Stimulated activated CD4-positive, alpha-beta T cell treated with anti-CD3 and anti-CD28 coated beads, Interleukin-4, amount 100 ng/mL, for 1 hour (primary cell): ENCODE results near the gene CPSF7.
A peak's percentile ranks its signal among the peaks of the same experiment; 100 is the strongest.
"Not testable (repeated sequence)": the region's sequence is repeated elsewhere in the genome, so short reads cannot be mapped to it uniquely, and the experiment has no call there.

ENCODE experiments used
- DNase-seq: peaks from one replicate; pipeline ENCODE4 v3.0.0-alpha.2; 2020

Gene CPSF7

DNA sequence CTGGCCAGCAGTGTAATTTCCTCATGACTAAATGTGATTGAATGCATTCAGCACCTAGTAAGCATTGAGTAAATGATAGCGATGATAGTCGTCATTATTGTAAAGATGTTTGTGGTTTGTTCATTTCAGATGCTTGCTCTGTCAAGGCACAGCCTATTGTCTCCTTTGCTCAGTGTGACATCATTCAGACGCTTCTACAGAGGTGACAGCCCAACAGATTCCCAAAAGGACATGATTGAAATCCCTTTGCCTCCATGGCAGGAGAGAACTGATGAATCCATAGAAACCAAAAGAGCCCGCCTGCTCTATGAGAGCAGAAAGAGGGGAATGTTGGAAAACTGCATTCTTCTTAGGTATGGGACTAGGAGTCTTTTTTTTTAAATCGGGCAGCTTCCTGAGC is 7.7 kb upstream of the CPSF7 start:
- DNase-seq: no peak

DNA sequence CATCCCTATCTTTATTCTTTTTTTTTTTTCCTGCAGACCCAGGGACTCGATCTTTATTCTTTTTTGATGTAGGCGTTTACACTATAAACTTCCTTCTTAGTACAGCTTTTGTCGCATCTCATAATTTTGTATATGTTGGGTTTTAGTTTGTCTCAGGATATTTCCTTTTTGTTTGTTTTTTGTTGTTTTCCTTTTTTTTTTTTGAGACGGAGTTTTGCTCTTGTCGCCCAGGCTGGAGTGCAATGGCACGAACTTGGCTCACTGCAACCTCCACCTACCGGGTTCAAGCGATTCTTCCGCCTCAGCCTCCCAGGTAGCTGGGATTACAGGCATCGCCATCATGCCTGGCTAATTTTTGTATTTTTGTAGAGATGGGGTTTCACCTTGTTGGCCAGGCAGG is 1.1 kb upstream of the CPSF7 start:
- not testable (repeated sequence) for DNase-seq

DNA sequence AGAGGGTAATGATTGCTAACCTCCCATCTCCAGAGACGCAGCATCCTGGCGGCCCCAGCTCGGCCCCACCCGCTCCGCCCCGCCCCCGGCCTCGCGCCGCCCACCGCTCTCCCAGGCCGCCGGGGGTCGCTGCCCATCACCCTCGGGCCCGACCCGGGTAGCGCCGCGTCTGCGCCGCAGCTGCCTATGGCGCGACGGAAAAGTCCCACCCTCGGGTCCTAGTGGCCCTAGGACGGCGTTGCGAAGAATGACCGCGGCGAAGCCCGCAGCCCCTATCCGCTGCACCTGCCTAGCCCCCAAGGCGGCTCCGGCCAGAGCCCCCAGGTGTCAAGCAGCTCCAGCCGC is 457 bp downstream of the CPSF7 start:
- peak; percentile 71 for DNase-seq

DNA sequence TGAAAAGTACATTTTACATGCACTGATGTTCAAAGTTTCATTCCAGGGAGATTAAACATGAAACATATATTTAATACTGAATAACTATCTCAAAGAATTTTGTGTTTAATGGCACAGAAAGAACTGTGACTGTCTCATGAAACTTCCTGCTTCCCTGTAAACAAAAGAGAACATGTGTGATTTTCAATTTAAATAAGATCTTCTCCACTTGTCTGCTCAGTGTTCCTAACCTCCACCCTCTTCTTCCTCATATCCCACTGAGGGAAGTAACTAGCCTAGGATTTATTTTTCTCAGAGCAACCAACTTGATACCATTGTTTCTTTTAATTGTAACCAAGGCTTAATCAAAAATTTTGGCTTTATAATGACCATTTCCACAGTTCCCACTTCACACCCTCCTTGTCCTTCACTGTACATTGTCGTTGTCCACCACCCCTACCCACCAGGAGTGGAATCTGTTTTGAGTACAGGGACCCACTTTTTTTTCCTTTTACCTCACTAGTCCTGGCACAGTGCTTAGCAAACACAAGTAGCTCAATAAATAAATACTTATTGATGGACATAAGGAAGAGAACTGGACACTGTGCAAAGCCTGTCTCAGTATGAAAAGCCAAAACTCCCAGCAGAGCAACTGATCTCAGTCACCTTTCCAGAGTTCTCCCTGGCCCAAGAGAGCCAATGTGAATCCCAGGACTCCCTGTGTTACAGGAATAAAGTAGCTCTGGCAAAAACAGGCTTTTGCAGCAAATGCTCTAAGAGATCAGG is 4.2 kb downstream of the CPSF7 start:
- DNase-seq: no peak

DNA sequence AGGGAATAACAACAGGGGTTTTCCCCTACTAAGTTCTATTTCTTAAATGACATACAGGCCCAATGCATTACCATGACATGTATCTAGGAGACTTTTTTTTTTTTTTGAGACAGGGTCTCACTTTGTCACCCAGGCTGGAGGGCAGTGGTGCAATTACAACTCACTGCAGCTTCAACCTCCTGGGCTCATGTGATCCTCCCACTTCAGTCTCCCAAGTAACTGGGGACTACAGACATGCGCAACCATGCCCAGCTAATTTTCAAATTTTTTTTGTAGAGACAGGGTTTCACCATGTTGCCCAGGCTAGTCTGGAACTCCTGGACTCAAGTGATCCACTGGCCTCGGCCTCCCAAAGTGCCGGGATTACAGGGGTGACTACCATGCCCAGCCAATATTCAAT is 7.5 kb downstream of the CPSF7 start:
- DNase-seq: no peak

DNA sequence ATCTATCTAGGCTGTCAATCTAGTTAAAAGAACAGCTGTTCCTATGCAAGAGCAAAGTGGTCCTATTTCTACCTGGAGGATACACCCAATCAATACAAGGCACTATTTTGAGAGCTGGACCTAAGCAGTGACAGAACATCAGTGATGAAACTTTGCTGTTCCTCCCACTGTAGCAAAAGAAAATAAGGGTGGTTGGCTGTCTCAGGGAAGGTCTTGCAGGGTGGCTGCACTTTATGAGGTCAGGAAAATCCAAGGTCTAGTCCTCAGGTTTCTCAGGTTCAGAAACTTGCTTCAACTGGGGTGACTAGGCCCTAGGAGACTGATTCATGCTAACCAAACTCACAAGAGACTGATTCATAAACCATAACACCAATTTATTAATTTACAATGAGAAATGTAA is 11.6 kb downstream of the CPSF7 start:
- no peak for DNase-seq

DNA sequence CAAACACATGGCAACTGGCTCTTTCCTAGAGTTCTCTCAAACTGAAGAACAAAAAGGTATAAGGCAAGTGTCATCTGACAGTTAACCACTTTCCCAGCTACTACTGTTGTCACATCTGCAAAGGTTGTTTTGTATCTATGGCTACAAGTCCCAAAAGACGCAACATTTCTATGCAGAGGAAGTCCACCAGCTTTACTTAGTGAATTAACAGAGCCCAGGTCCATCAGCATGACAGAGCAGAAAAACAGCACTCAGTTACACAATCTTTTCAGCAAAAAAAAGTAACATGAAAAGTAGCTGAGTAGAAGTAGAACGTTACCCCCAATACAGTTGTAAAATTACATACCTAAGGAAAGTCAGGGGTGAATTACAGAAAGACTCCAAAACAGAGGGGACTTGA is 12.1 kb downstream of the CPSF7 start:
- DNase-seq: no peak

DNA sequence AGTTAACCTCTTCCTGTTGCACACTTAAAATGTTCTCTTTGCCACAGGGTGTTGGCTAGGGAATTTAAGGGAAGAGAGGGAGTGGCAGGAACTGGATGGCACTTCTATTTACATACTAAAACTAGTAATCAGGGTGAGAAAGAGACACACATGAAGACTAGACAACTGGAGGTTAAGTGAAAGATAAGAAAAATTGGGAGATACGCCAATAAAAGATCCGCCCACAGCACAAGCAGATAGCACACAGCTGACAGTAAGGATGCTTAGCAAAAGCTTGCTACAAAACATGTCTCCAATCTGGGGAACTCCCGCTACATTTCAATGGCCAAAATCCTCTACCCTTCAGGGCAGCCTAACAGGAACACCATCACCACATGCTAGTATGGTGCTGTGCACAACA is 12.8 kb downstream of the CPSF7 start:
- DNase-seq: no peak

DNA sequence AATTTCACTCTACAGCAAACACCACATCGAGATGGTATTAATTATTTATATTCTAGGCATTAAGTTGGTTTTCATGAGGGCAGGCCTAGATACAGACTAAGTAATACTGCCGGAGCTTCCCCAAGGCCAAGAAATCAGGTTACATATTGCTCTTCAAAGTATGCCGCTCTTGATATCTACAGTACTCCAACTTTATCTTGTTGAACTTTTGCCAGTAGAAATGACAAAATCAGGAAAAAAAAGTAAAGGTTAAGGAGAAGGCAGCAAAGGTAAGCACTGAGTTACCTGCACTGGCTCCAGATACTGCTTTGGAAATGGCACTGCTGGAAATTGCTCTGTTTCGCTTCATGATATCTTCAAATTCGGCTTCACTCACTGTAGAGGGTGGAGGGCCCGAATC is 14.4 kb downstream of the CPSF7 start:
- no peak for DNase-seq

DNA sequence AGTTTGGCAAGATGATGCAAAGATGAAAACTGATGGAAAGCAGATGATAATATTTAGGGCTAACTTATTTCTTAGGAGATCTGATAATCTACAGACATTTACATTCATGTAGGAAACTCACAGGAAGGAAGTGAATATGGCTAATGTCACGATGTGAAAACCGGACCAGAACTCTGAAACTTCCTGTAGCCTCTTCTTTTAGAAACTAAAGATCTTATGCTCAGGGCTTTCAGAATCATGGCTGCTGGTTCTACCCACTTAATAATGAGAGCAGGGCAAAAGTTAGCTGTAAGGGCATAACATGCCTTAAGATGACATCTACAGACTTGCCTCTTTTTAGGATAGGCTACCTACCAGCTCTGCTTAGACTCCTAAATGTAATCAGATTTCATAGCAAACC is 15.2 kb downstream of the CPSF7 start:
- no peak for DNase-seq

DNA sequence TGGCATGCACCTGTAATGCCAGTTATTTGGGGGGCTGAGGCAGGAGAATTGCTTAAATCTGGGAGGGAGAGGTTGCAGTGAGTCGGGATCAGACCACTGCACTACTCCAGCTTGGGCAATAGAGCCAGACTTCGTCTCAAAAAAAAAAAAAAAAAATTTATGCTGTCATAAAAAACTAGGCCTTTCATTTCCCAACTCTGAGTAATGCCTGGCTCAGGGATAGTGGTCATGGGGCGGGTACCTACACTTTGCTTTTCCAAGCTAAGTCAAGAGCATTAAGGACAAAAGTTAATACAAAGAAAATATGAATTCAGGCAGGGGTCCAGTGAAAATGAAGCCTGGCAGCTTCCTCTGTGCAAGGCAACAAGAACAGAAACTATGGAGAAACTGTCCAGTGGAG is 16.3 kb downstream of the CPSF7 start:
- DNase-seq: no peak

DNA sequence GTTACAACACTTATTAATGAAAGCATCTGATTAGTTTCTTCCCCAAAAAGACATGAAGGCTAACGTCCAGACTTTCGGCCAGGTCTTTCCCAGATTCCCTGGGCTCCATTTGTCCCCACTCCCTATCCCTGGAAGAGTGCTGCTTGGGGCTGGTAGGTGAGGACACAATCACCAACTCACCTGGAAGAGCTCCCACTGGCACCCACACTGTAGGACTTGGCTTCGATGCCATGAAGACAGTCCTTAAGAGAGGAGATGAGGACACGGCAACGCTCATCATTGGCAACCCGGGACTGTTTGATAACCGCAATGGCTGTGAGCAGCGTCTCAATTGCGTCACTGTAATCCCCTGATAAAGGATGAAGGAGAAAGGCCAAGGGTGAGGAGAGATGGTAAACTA is 18.2 kb downstream of the CPSF7 start:
- no peak for DNase-seq

DNA sequence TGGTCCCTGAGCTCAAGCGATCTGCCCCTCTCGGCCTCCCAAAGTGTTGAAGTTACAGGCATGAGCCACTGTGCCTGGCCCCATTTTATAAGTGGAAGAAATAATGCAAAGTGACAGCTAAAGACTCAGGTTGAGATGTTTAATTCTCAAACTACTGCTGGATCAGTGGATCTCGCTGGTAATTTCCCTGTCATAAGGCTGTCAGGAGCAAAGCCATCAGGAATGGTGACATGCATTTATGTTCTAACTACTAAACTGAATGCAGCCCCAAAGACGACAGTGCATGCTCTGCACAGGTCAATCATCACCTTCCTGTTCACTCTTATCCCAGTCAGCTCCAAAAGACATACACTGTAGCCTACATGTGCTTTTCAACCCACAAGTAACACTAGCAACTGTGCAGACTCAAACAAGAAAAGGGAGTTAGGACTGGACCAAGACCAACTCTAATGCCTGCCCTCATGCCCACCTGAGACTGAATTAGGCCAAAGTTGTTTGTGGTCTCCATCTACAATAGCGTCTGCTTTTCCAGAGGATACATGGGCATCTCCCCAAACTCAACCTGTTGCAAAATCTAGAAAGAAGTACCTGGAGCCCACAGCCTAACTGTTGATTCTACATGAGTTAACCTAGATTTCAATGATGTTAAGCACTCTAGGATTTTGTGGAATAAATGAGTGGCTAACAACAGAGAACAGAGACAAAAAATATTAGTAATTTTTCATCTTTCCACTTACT is 22.6 kb downstream of the CPSF7 start:
- DNase-seq: no peak

DNA sequence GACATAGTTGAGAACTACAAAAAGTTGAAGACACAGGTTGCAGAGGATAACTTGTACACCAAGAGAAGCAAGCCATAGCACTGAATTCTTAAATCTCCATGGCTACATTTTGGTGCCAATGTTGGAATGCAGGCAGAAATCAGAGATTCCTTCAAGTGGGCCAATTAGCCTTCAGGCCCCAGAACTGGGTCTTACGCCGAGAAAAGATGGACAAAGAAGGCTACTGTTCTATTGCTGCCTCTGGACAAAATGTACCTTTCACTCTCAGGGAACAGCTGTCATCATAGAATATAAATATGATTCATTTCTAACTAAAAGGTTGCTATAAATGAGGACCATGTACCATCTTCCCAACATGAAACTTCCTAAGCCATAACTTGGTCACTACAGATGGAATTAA is 23.7 kb downstream of the CPSF7 start:
- no peak for DNase-seq

DNA sequence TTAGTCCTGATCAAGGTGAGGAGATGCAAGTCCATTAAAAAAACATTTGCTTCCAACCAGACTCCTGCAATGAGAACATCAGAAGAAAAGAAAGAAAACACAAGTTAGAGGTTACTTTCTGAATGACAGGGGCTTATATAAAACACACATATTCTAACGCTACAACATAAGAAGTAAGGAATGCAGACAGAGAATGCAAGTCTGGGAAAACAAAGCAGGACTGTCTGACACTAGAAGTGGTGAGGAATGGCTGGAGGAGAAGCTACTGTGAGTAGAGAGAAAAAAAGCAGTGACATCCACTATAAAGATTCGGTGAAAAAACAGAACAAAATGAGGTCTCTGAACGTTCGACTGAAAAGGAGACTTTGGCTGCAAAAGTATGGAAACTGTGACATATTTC is 25.1 kb downstream of the CPSF7 start:
- DNase-seq: no peak

DNA sequence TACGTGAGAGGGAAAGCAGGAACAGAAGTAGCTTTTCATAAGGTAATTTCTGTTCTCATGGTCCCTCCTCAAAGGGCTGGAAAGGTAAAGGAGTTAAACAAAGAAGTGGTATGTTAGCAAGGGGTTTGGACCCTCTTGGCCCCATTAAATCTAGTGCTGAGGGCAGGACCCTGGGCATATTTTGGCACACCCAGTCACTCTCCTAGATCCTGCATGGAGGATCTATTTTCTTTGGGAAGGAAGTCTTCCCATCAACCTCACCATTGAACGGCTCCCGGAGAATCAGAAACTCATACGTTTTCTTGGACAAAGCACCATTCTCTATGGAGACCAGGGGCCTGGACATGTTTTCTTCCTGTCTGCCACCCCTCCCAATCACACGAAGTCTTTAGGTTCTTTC is 25.7 kb downstream of the CPSF7 start:
- no peak for DNase-seq

DNA sequence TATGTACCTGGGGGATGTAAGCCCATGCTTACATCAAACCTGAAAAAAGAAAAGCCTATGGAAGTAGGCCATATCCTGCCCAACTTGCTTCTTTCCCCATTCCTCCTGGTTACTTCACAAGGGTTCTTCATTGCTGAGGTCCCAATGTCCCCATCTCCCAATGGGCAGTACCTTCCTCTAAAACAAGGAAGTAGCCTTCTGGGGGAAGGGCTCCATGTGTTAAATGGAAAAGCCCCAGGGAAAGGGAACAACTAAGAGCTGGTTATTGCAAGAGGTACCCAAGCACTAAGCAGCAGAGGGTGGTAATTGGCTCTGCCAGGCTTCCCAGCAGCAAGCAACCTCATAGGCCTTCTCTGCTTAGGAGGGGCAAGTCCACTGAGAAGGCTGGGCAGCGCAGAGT is 26.1 kb downstream of the CPSF7 start:
- no peak for DNase-seq

DNA sequence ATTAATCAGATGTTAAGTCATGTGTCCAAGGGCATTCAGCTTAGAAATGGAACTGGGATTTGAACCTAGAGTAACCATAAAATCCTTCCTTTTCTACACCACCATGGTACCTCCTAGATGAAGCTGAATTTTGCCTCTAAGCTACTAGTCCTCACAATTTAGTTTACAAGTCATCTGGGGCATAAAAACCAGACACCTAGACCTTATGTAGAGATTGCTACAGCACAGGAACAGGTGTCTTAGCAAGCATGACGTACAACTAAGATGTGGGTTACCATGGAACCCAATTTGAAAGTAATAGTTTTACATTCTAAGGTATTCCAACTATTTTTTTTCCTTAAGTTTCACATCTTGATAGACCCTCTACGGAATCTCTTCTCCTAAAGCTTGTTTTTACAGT is 28.2 kb downstream of the CPSF7 start:
- DNase-seq: no peak

DNA sequence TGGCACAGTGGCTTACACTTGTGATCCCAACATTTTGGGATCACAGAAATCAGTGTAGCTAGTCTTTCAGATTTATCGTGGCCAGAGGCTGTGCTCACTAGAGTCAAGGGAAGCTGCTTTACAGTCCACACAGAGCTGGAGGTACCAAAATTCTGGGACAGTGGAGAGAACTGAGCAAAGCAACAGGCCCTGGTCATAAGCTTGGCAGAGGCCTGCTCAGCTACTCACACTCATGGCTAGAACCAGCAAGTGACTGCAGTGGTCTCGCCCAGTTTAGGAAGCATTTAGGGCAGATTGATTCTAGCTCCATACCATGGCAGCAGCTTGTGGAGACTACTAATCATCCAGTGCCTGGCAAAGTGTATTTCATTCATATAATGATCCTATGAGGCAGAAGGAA is 28.6 kb downstream of the CPSF7 start:
- no peak for DNase-seq

DNA sequence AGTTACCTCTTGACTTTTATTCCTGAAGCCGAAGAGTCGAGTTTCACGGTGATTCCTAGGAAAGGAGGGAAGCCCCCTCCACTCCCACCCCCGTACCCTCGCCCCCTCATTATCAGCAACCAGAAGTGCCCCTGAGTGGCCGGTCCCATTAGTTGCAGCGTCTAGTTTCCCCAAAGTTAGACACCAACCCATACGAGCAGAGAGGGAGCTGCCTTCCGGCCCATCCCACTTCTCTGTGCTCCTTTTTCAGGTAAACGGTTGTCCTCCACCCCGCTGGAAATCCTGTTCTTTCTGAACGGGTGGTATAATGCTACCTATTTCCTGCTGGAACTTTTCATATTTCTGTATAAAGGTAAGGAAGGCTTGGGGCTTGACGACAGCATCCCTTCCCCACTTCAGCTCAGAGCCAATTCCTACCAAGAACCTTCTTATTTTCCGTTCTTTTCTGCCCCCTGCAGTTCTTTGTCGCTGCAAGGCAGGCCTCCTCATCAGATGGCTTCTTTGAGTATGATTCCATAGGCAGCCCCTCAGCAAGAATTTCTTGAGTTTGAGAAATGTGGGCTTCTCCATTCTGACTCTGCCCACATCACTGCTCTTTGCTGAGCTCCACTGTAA is 36.7 kb downstream of the CPSF7 start:
- DNase-seq: peak; percentile 11

DNA sequence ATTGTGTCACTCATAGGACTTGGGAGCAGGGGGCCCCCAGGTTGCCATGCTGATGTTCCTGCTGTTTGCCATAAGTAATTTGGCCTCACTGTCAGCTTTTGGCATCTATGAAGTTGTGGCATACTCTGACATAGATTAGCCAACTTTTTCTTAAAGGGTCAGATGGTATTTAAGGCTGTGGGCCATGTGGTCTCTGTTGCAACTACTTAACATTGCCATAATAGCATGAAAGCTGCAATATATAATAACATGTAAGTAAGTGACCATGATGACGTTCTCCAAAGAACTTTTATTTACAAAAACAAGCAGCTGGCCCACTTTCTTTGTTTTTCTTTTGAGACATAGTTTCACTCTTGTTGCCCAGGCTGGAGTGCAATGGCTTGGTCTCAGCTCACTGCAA is 39.6 kb downstream of the CPSF7 start:
- DNase-seq: no peak

DNA sequence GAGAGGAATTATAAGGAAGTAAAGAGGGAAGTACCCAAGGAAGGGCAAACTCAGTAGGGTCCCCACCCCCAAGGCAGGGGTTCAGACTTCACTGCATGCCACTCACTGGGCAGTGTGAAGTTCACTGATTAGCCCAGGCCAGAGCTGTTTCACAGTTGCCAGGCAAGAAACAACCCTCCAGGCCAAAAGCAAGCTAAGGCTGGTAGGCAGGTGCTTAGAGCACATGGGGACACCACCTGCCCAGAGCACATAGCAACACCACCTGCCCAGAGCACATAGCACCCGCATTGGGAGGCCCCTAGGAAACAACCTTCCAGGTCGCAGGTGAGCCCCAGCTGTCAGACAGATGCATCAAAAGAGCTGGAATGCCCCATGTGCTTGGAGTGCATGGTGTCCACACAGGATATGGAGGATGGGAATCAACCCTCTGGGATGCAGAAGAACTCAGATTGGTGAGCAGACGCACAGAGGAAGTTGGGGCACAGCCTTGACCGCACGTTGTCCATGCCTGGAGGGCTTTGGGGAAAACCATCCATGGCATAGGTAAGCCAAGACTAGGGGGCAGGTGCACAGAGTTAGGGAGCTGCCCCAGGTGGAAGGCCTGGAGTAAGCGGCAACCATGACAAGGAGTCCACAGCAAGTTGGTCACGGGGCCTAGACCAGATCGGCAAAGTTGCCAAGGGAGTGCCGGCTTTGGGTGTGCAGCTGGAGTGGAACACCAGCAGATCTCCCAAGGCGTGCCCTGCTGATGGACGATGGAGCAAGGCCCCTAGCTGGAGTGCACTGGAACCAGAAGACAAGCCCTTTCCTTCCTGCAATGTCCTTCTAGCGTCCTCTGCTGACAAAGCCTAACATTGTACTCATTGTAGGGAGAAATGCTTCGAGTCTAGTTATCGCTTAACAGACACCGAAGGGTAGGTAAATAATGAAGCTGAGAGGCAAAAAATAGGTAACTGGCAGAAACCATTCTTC is 45.2 kb downstream of the CPSF7 start:
- no peak for DNase-seq

DNA sequence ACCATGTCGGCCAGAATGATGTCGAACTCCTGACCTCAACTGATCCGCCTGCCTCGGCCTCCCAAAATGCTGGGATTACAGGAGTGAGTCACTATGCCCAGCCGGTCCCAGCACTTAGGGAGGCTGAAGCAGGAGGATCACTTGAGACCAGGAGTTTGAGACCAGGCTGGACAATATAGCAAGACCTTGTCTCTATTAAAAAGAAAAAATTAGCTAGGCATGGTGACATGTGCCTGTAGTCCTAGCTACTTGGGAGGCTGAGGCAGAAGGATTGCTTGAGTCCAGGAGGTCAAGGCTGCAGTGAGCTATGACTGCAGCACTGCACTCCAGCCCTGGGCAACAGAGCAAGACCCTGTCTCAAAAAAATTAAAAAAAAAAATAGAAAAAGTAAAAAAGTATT is 45.9 kb downstream of the CPSF7 start:
- not testable (repeated sequence) for DNase-seq
